ENCODE measurements around the gene NPR3. TPM values are rescaled to one million over a fixed set of nuclear protein-coding genes. Genes with fewer than 3 reads are reported as not detected.

NPR3 gene
- total and polyA plus RNA-seq, 2 donors (not counting 3 experiments of a cell fraction or from before 2014, with no cell fraction given), result 0.01 to 0.53 TPM

GRCh38 chr5:32760091-32760509, 49.0 kb downstream of the NPR3 start:
- BruUV-seq (replicated peaks), result no TSS peak
- DNase-seq (ENCODE audit: low read depth, low spot score) (no peak), FAIRE-seq (no peak)
- POLR2A ChIA-PET, result no interaction called here
- Histone ChIP-seq H3K9me3 (replicated peaks; ENCODE audit: control insufficient read depth, insufficient read depth, low read length) (no peaks in the 10 kb centered on the region), H3K27ac (ENCODE audit: insufficient read depth, low read depth, low read length) (no peak overlapping the region), H3K4me1 (ENCODE audit: control insufficient read depth, extremely low read depth, insufficient read depth, low read length) (no peaks in the 10 kb centered on the region), H3K36me3 (ENCODE audit: control insufficient read depth in 2 of 2, extremely low read depth in 1 of 2, insufficient read depth in 2 of 2, low read length in 2 of 2) (no peaks in the 10 kb centered on the region), H3K27me3 (ENCODE audit: control insufficient read depth in 2 of 2, insufficient read depth in 2 of 2, low read length in 2 of 2) (no peaks in the 10 kb centered on the region), H4K20me1 (replicated peaks; ENCODE audit: control insufficient read depth, extremely low read depth, insufficient read depth, low read length) (no peaks in the 10 kb centered on the region), H3K9me1 (replicated peaks; ENCODE audit: control insufficient read depth, extremely low read depth, insufficient read depth, low read length) (no peaks in the 10 kb centered on the region), H3K4me3 (replicated peaks in 1 of 3; ENCODE audit: insufficient read depth in 1 of 3, low read depth in 1 of 3, low read length in 3 of 3) (no peak overlapping the region), H3K4me2 (ENCODE audit: insufficient read depth, low read length) (no peak overlapping the region), H2AFZ (ENCODE audit: low read depth, low read length) (no peak overlapping the region), H3K9ac (replicated peaks; ENCODE audit: extremely low read depth, insufficient read depth, low read length) (no peak overlapping the region), H3K79me2 (ENCODE audit: control insufficient read depth, insufficient read depth, low read length) (no peaks in the 10 kb centered on the region)
- intact Hi-C loops (cut with micrococcal nuclease), result no loop called here
- TF ChIP-seq FOS (IDR thresholded peaks at IDR 0.05; ENCODE audit: borderline replicate concordance, insufficient read depth, low read length) (no peak), CTCF (IDR thresholded peaks at IDR 0.05; ENCODE audit: extremely low read depth in 1 of 2, insufficient read depth in 1 of 2, low read depth in 1 of 2, low read length in 2 of 2) (no peak), GATA2 (IDR thresholded peaks at IDR 0.05; ENCODE audit: insufficient read depth, insufficient read length, low read depth, low read length) (no peak), MAX (IDR thresholded peaks at IDR 0.05; ENCODE audit: insufficient read depth, insufficient read length) (no peak), JUN (IDR thresholded peaks at IDR 0.05; ENCODE audit: borderline replicate concordance, insufficient read depth, insufficient read length, low read depth) (no peak), POLR2A (IDR thresholded peaks at IDR 0.05; ENCODE audit: low read depth, low read length) (no peak), EZH2 (IDR thresholded peaks at IDR 0.05; ENCODE audit: borderline replicate concordance, low read depth, low read length, severe bottlenecking) (no peak), MYC (IDR thresholded peaks at IDR 0.05; ENCODE audit: low read depth, low read length) (no peak), POLR2AphosphoS5 (IDR thresholded peaks at IDR 0.05; ENCODE audit: insufficient read depth, low read depth, low read length) (no peak)
- CTCF ChIA-PET, result interaction anchor here (0.6 kb wide), 1 partner anchor 354 kb away, joined by 3 read pairs; no protein-coding TSS in a partner anchor
- dilution Hi-C loops (cut with MboI; ENCODE audit: extremely low pct_ligation_motif_present, low sequenced_read_pairs), result no loop called here

Measured in endothelial cell of umbilical vein (primary cell).